SU-DHL-6 (cell line): ENCODE measurements around the gene TANC1.
"Not testable (repeated sequence)": the region's sequence is repeated elsewhere in the genome, so short reads cannot be mapped to it uniquely, and the experiment has no call there.

Experiments
- H2AFZ ChIP-seq: fragments of 200-600 bp; sonication (generic); 2 replicates; pipeline ENCODE4 v1.6.1; 2014; ENCODE audit warnings: low read depth, mild to moderate bottlenecking, moderate library complexity, mixed read lengths, antibody characterized with exemption, low read length; ENCODE audit not compliant: severe bottlenecking
- H3F3A ChIP-seq: fragments of 200-600 bp; shearing (Covaris generic); 2 replicates; pipeline ENCODE4 v1.6.0; 2016; ENCODE audit warnings: antibody characterized with exemption, mild to moderate bottlenecking; ENCODE audit not compliant: insufficient read depth
- H3K27ac ChIP-seq: fragments of 200-600 bp; sonication (generic); 2 replicates; pipeline ENCODE4 v1.5.1; 2016; ENCODE audit warnings: low read depth, mild to moderate bottlenecking, low read length, moderate library complexity, mixed read lengths
- H3K27me3 ChIP-seq: fragments of 200-600 bp; sonication (generic), shearing (Covaris generic); 2 replicates; pipeline ENCODE4 v1.6.0; 2014; ENCODE audit warnings: mild to moderate bottlenecking, low read length
- H3K36me3 ChIP-seq: fragments of 200-600 bp; sonication (generic); 2 replicates; pipeline ENCODE4 v1.6.1; 2014; ENCODE audit warnings: mild to moderate bottlenecking, low read length, mixed read lengths
- H3K4me2 ChIP-seq: fragments of 300-600, 200-600 bp; shearing (Covaris generic), sonication (generic); 2 replicates; pipeline ENCODE4 v1.6.0; 2014; ENCODE audit warnings: low read length, low read depth, mild to moderate bottlenecking; ENCODE audit not compliant: poor library complexity, severe bottlenecking
- H3K4me3 ChIP-seq: fragments of 200-600 bp; sonication (generic); 2 replicates; pipeline ENCODE4 v1.5.1; 2014; ENCODE audit warnings: antibody characterized with exemption, low read length, mild to moderate bottlenecking, mixed read lengths; ENCODE audit not compliant: insufficient read depth, poor library complexity, severe bottlenecking
- H3K79me2 ChIP-seq: fragments of 200-600 bp; sonication (generic); 2 replicates; pipeline ENCODE4 v1.6.1; 2014; ENCODE audit warnings: mild to moderate bottlenecking, low read length, moderate library complexity; ENCODE audit not compliant: insufficient read depth
- H3K9ac ChIP-seq: fragments of 200-600 bp; sonication (generic); 2 replicates; pipeline ENCODE4 v1.7.0; 2014; ENCODE audit warnings: mild to moderate bottlenecking, low read length
- H3K9me2 ChIP-seq: fragments of 200-600 bp; sonication (generic); replicated peaks from 2 replicates; pipeline ENCODE4 v1.6.1; 2014; ENCODE audit warnings: low read length; ENCODE audit not compliant: insufficient read depth
- H3K9me3 ChIP-seq: fragments of 200-600 bp; sonication (generic); 2 replicates; pipeline ENCODE4 v1.6.1; 2014; ENCODE audit warnings: low read length, mixed read lengths; ENCODE audit not compliant: insufficient read depth
- H4K20me1 ChIP-seq: fragments of 200-600 bp; sonication (generic); 2 replicates; pipeline ENCODE4 v1.6.1; 2014; ENCODE audit warnings: low read depth, mild to moderate bottlenecking, antibody characterized with exemption, low read length, moderate library complexity, mixed read lengths
- EZH2phosphoT487 ChIP-seq: fragments of 200-600 bp; sonication (generic), shearing (Covaris generic); conservative IDR thresholded peaks from 2 replicates; pipeline ENCODE4 v1.6.1; 2018; ENCODE audit warnings: mild to moderate bottlenecking, antibody characterized with exemption, low read length, moderate library complexity, mixed read lengths
- TF ChIP-seq, protein P1 (sequence below): fragments of 200-600 bp; sonication (generic); IDR thresholded peaks from one replicate; pipeline ENCODE4 v1.5.1; 2017; ENCODE audit warnings: antibody characterized with exemption, mild to moderate bottlenecking, low read length, moderate library complexity; ENCODE audit not compliant: insufficient read depth, poor library complexity, severe bottlenecking

Gene TANC1

DNA sequence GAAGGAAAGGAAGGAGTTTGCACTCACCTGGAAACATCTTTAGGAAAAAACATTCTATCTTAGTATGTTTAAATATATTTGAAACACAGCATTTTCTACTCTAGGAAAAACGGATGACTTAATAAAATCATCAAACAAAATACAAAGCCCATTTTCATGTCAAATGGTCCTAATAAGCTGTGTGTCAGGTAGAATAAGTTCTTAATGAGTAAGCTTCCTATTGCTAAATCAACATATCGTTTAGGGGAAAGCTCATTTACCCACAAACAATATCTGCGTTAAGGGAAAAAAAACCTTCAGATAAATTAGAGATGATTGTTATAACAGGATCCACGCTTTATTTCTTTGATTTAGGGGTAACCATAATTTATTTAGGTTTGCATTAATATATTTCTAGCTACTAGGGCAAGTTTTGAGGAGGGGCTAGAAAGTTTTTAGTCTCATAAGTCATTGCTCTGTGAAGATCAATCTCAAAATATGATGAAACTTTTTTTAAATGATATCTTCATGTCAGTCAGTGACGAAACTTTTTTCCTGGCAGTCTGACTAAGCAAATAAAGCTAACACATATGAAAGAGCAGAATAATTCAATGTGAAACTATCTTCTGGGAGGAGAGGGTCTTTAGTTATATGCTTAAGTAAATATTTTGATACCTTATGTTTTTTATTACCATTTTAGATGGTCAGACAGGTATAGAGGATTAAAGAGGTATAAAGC, 170.9 kb downstream of the TANC1 start:
- Histone ChIP-seq H3K27me3 (no peaks in the 10 kb centered on the region), H3K9me3 (no peaks in the 10 kb centered on the region), H2AFZ (no peak overlapping the region), H3K36me3 (no peaks in the 10 kb centered on the region), H3K4me3 (no peak overlapping the region), H3F3A (no peaks in the 10 kb centered on the region), H4K20me1 (no peaks in the 10 kb centered on the region), H3K79me2 (no peaks in the 10 kb centered on the region), H3K4me2 (no peak overlapping the region), H3K9ac (no peak overlapping the region), H3K27ac (no peak overlapping the region), H3K9me2 (no peaks in the 10 kb centered on the region)
- TF ChIP-seq EZH2phosphoT487 = no peak
- TF ChIP-seq, protein P1, sequence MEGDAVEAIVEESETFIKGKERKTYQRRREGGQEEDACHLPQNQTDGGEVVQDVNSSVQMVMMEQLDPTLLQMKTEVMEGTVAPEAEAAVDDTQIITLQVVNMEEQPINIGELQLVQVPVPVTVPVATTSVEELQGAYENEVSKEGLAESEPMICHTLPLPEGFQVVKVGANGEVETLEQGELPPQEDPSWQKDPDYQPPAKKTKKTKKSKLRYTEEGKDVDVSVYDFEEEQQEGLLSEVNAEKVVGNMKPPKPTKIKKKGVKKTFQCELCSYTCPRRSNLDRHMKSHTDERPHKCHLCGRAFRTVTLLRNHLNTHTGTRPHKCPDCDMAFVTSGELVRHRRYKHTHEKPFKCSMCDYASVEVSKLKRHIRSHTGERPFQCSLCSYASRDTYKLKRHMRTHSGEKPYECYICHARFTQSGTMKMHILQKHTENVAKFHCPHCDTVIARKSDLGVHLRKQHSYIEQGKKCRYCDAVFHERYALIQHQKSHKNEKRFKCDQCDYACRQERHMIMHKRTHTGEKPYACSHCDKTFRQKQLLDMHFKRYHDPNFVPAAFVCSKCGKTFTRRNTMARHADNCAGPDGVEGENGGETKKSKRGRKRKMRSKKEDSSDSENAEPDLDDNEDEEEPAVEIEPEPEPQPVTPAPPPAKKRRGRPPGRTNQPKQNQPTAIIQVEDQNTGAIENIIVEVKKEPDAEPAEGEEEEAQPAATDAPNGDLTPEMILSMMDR = no peak

DNA sequence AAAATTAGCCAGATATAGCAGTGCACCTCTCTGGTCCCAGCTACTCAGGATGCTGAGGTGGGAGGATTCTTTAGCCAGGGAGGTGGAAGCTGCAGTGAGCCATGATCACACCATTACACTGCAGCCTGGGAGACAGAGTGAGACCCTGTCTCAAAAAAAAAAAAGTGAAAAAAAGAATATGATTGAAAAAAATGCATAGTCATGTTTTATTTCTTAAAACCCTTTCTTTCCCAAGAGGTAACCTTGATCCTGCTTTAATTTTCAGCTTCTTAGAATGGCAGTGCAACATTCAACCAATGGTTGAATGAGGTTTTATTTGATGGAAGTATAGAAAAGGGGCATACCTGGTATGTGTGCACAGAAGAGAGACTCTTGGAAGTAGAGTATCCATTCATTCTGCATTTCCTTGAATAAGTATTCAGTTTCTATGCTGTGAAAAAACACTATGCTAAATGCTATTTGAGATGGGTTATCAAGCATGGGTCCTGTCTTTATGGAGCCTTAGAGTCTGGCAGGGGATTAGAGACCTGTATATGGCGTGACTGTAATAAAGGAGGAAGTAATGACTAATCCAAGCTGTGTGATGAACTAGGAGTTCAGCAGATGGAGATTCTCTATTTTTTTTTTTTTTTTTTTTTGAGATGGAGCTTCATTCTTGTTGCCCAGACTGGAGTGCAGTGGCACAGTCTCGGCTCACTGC, 171.8 kb downstream of the TANC1 start:
- H3K4me2 ChIP-seq = no peak overlapping the region
- no peak overlapping the region for H3K4me3 ChIP-seq
- H3F3A ChIP-seq = no peaks in the 10 kb centered on the region
- H3K27me3 ChIP-seq = no peaks in the 10 kb centered on the region
- H3K27ac ChIP-seq = no peak overlapping the region
- TF ChIP-seq EZH2phosphoT487 = no peak
- TF ChIP-seq, protein P1 = no peak
- H3K9ac ChIP-seq = no peak overlapping the region
- no peaks in the 10 kb centered on the region for H3K79me2 ChIP-seq
- H3K9me3 ChIP-seq = no peaks in the 10 kb centered on the region
- no peaks in the 10 kb centered on the region for H3K9me2 ChIP-seq
- H4K20me1 ChIP-seq = no peaks in the 10 kb centered on the region
- H3K36me3 ChIP-seq = no peaks in the 10 kb centered on the region
- H2AFZ ChIP-seq = no peak overlapping the region

DNA sequence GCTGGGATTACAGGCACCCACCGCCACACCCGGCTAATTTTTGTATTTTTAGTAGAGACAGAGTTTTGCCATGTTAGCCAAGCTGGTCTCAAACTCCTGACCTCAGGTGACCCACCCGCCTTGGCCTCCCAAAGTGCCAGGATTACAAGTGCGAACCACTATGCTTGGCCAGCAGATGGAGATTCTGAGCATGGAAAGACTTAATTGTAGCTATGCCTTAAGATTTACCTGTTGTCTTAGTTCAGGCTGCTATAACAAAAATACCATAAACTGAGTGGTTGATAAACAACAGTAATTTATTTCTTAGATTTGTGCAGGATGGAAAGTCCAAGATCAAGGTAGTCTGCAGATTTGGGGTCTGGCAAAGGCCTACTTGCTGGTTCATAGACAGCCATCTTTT, 172.4 kb downstream of the TANC1 start:
- not testable (repeated sequence) for H3K36me3 ChIP-seq, H3K27me3 ChIP-seq, H3K79me2 ChIP-seq, H3K9me2 ChIP-seq, H3K9ac ChIP-seq, H3K4me2 ChIP-seq, H4K20me1 ChIP-seq, H3K4me3 ChIP-seq, H2AFZ ChIP-seq, H3K27ac ChIP-seq, H3K9me3 ChIP-seq, H3F3A ChIP-seq
